Sigmoid colon (tissue), 7 donors: Measurements from ENCODE around the gene ZNF880. TPM values are rescaled to one million over a fixed set of nuclear protein-coding genes. Genes with fewer than 3 reads are reported as not detected.
A peak's percentile ranks its signal among the peaks of the same experiment; 100 is the strongest.

Source experiments
- DNase-seq: peaks from one replicate; pipeline ENCODE4 v3.0.0-alpha.2; 2019
- H3K27ac ChIP-seq, 4 donors: fragments of 200-600 bp; sonication (generic); one replicate each; pipeline ENCODE4 v1.5.1; 2016 to 2019; ENCODE audit warnings: mild to moderate bottlenecking in 1 of 4
- H3K27me3 ChIP-seq, 3 donors: fragments of 200-600 bp; sonication (generic); one replicate each; pipeline ENCODE4 v1.5.1; 2019; ENCODE audit warnings: mild to moderate bottlenecking in 1 of 3
- H3K36me3 ChIP-seq, 4 donors: fragments of 200-600 bp; sonication (generic); one replicate each; pipeline ENCODE4 v1.5.1; 2016 to 2019
- H3K4me1 ChIP-seq, 4 donors: fragments of 200-600 bp; sonication (generic); one replicate each; pipeline ENCODE4 v1.5.1; 2017 to 2019
- H3K4me3 ChIP-seq, 4 donors: fragments of 200-600 bp; sonication (generic); one replicate each; pipeline ENCODE4 v1.5.1; 2017 to 2019; ENCODE audit warnings: mild to moderate bottlenecking in 2 of 4, moderate library complexity in 1 of 4
- H3K9me3 ChIP-seq, 4 donors: fragments of 200-600 bp in 3 of 4; sonication (generic) in 3 of 4; one replicate each; pipeline versions ENCODE4 v1.5.1 to v1.6.1; 2013 to 2019
- EP300 ChIP-seq, 4 donors: sonication (generic); formaldehyde crosslinking; IDR thresholded peaks; one replicate each; pipeline ENCODE4 v1.6.1; 2017; ENCODE audit warnings: antibody characterized with exemption in 4 of 4
- POLR2A ChIP-seq, 2 donors: fragments of 450-650 bp; IDR thresholded peaks; one replicate each; pipeline ENCODE4 v1.6.1; 2016; ENCODE audit warnings: antibody characterized with exemption in 2 of 2, mild to moderate bottlenecking in 2 of 2, moderate library complexity in 2 of 2
- POLR2AphosphoS5 ChIP-seq, 4 donors: sonication (generic); formaldehyde crosslinking; IDR thresholded peaks; one replicate each; pipeline ENCODE4 v1.6.1; 2017; ENCODE audit warnings: antibody characterized with exemption in 4 of 4
- WGBS, 2 donors: extraction: QIAGEN DNeasy Blood & Tissue Kit; methylation state at CpG; one replicate each; pipeline ENCODE4 v1.1.7; 2013; 5-methylcytosine and 5-hydroxymethylcytosine counted together
- intact Hi-C: fragments of 100-400 bp; cut with DNase I; formaldehyde crosslinking; loops from one replicate; pipeline ENCODE4 v1.15.1; 2023
- polyA plus RNA-seq, 3 donors: library from polyadenylated mRNA; stranded (reverse); fragments of 200-250 nt; gene quantifications; one replicate each; pipeline ENCODE4 v1.2.3, GENCODE V29; 2013
- total RNA-seq, 4 donors: library from RNA; depleted of rRNA; stranded (reverse); fragments of >200 nt; gene quantifications; one replicate each; pipeline ENCODE4 v1.1.0, GENCODE V29; 2016
- TF ChIP-seq, protein P1 (sequence below), 4 experiments: fragments of 450-650 bp in 3 of 4; fragments of 200-600 bp in 1 of 4; IDR thresholded peaks; one replicate each; pipeline ENCODE4 v1.5.1; 2016 to 2019; ENCODE audit warnings: antibody characterized with exemption in 4 of 4, mild to moderate bottlenecking in 3 of 4, moderate library complexity in 2 of 4
- donor health status: healthy with polysubstance abuse.
- donor health status: Bipolar disorder and iron deficiency.
- donor health status: healthy.

Gene ZNF880
- total and polyA plus RNA-seq, 7 donors: 6.0 to 24.8 (median 21.6) TPM

DNA sequence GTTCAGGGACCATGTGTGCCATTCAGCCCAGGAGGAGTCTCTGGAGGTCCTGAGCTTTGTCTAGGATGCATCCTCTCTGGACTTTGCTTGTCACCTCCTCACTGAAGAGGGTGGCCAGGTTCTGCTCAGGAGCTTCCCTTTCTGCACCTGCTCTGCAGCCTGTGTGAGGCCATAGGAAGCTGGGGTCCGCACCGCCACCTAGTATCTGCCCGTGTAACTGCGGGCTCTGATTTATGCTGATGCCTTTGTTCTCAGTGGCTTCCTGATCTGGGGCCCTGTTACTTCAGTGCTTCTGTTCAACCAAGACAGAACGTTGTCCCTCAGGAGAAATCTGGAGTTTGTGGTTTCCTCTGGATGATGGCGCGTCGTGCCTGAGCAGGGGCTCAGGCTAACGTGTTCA lies 18.2 kb upstream of the ZNF880 start:
- no peak for DNase-seq
- TF ChIP-seq EP300 (IDR thresholded peaks at IDR 0.05) (no peak), POLR2A (IDR thresholded peaks at IDR 0.05) (no peak), POLR2AphosphoS5 (IDR thresholded peaks at IDR 0.05) (no peak)
- TF ChIP-seq, protein P1, sequence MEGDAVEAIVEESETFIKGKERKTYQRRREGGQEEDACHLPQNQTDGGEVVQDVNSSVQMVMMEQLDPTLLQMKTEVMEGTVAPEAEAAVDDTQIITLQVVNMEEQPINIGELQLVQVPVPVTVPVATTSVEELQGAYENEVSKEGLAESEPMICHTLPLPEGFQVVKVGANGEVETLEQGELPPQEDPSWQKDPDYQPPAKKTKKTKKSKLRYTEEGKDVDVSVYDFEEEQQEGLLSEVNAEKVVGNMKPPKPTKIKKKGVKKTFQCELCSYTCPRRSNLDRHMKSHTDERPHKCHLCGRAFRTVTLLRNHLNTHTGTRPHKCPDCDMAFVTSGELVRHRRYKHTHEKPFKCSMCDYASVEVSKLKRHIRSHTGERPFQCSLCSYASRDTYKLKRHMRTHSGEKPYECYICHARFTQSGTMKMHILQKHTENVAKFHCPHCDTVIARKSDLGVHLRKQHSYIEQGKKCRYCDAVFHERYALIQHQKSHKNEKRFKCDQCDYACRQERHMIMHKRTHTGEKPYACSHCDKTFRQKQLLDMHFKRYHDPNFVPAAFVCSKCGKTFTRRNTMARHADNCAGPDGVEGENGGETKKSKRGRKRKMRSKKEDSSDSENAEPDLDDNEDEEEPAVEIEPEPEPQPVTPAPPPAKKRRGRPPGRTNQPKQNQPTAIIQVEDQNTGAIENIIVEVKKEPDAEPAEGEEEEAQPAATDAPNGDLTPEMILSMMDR (IDR thresholded peaks at IDR 0.05): no peak
- Histone ChIP-seq H3K4me1 (no peaks in the 10 kb centered on the region), H3K27ac (no peak overlapping the region), H3K36me3 (peaks cover 11 to 76% (median 34%) of the 10 kb centered on the region in 4 donors), H3K4me3 (no peak overlapping the region), H3K9me3 (peaks cover 0 to 15% (median 0%) of the 10 kb centered on the region in 4 donors), H3K27me3 (no peaks in the 10 kb centered on the region)
- WGBS, 2 donors: 78 to 90% methylated on average over 9 of the region's 9 CpGs
- intact Hi-C loops: no loop called here

DNA sequence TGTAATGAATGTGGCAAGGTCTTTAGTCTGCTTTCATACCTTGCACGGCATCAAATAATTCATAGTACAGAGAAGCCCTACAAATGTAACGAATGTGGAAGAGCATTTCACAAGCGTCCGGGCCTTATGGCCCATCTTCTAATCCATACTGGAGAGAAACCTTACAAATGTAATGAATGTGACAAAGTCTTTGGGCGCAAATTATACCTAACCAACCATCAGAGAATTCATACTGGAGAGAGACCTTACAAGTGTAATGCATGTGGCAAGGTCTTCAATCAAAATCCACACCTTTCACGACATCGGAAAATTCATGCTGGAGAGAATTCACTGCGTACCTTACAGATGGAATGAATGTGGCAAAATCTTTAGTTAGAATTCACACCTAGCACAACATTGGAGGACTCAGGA lies 3.3 kb upstream of the ZNF880 start:
- Histone ChIP-seq H3K4me1 (peaks cover 0 to 8% (median 4%) of the 10 kb centered on the region in 4 donors), H3K9me3 (peaks cover 9 to 32% (median 24%) of the 10 kb centered on the region in 4 donors), H3K36me3 (peaks cover under 1 to 50% (median 14%) of the 10 kb centered on the region in 4 donors), H3K27me3 (no peaks in the 10 kb centered on the region), H3K4me3 (no peak overlapping the region), H3K27ac (no peak overlapping the region)
- DNase-seq: no peak
- intact Hi-C loops: no loop called here
- TF ChIP-seq EP300 (IDR thresholded peaks at IDR 0.05): no peak
- no peak for TF ChIP-seq POLR2A (IDR thresholded peaks at IDR 0.05)
- TF ChIP-seq, protein P1 (IDR thresholded peaks at IDR 0.05): no peak
- TF ChIP-seq POLR2AphosphoS5 (IDR thresholded peaks at IDR 0.05): no peak
- WGBS, 2 donors: 96 to 97% methylated on average over 8 of the region's 8 CpGs

DNA sequence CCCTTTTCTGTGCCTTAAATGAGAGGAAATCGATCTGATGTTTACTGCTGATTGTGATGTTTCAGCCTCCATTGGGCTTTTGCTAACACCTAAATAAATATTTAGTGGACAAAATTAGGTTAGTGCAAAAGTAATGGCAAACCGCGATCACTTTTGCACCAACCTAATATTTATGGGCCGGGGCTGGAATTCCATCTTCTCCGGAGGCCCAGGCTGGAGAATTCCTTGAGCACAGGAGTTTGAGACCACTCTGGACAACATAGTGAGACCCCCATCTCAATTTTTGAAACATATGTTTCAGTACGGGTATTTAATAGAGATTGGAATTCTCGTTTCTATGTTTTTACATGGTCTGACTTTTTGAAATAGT lies 603 bp downstream of the ZNF880 start:
- Histone ChIP-seq H3K27ac (peak overlapping the region; percentile 90 to 95 (median 90)), H3K27me3 (no peaks in the 10 kb centered on the region), H3K36me3 (peaks cover 9 to 42% (median 31%) of the 10 kb centered on the region in 4 donors), H3K9me3 (peaks cover 4 to 30% (median 13%) of the 10 kb centered on the region in 4 donors), H3K4me3 (peak overlapping the region; percentile 64 to 79 (median 71)), H3K4me1 (peaks cover 0 to 8% (median 4%) of the 10 kb centered on the region in 4 donors)
- intact Hi-C loops: loop anchor here (1.0 kb wide), 1 partner anchor 27 kb away; the partner anchor contains the start of gene ZNF528
- no peak for TF ChIP-seq EP300 (IDR thresholded peaks at IDR 0.05)
- TF ChIP-seq POLR2AphosphoS5 (IDR thresholded peaks at IDR 0.05): no peak
- no peak for TF ChIP-seq POLR2A (IDR thresholded peaks at IDR 0.05)
- TF ChIP-seq, protein P1 (IDR thresholded peaks at IDR 0.05): no peak
- WGBS, 2 donors: 39 to 57% methylated on average over 7 of the region's 7 CpGs
- no peak for DNase-seq

DNA sequence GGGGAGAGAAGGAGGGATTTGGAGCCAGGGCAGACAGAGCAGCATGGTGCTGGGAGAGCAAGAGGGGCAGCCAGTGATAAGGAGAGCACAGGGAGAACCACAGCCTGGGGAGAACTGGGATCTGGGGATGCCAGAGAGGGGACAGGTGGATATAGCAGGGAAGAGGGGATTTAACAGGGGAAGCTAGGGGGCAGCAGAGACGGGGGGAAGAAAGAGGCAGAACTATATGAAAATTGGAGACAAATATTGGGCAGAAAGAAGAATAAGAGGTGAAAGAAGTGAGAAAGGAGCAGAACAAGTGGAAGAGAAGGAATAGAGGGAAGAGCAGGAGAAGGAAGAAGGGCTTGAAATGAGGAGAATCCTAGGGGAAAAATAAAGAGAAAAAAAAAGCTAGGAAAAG lies 21.4 kb downstream of the ZNF880 start:
- no peak overlapping the region for H3K4me3 ChIP-seq
- no peaks in the 10 kb centered on the region for H3K4me1 ChIP-seq
- H3K9me3 ChIP-seq: peaks cover 0 to 53% (median 22%) of the 10 kb centered on the region in 4 donors
- no peak overlapping the region for H3K27ac ChIP-seq
- no peaks in the 10 kb centered on the region for H3K27me3 ChIP-seq
- TF ChIP-seq POLR2AphosphoS5 (IDR thresholded peaks at IDR 0.05): no peak
- TF ChIP-seq, protein P1 (IDR thresholded peaks at IDR 0.05): no peak
- TF ChIP-seq POLR2A (IDR thresholded peaks at IDR 0.05): no peak
- no peak for TF ChIP-seq EP300 (IDR thresholded peaks at IDR 0.05)
- intact Hi-C loops: no loop called here
- WGBS, 2 donors: 62 to 68% methylated on average over 1 of the region's 1 CpG
- DNase-seq: no peak
- H3K36me3 ChIP-seq: peaks cover 0 to 53% (median 13%) of the 10 kb centered on the region in 4 donors
